ENCODE measurements around the gene FBXW8.

DNA sequence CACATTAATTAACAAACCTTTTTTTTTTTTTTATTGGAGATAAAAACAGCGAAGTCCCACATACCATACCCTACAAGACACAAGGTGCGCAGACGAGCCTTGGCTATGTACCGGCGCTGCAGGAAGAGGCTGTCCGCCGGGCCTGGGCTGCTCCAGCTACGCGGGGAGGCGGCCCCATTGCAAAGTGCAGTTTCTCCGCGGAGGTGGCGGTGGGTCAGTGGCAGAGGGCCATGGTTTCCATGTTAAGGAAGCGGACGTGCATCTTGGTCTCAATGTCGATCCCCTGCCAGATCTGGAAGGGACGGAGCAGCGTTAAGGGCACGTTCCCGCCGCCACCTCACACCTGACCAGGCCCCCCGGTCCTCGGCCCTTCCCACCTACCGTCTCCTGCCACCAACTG, 128.2 kb downstream of the FBXW8 start:
- TF ChIP-seq TAF1 (IDR thresholded peaks at IDR 0.05; ENCODE audit: borderline replicate concordance, insufficient read depth, low read length) (no peak), POLR2AphosphoS5 (IDR thresholded peaks at IDR 0.05; ENCODE audit: low read depth, low read length) (no peak), SIN3A (IDR thresholded peaks at IDR 0.05; ENCODE audit: borderline replicate concordance, insufficient read depth, low read length) (no peak)
- TF ChIP-seq, protein P1, sequence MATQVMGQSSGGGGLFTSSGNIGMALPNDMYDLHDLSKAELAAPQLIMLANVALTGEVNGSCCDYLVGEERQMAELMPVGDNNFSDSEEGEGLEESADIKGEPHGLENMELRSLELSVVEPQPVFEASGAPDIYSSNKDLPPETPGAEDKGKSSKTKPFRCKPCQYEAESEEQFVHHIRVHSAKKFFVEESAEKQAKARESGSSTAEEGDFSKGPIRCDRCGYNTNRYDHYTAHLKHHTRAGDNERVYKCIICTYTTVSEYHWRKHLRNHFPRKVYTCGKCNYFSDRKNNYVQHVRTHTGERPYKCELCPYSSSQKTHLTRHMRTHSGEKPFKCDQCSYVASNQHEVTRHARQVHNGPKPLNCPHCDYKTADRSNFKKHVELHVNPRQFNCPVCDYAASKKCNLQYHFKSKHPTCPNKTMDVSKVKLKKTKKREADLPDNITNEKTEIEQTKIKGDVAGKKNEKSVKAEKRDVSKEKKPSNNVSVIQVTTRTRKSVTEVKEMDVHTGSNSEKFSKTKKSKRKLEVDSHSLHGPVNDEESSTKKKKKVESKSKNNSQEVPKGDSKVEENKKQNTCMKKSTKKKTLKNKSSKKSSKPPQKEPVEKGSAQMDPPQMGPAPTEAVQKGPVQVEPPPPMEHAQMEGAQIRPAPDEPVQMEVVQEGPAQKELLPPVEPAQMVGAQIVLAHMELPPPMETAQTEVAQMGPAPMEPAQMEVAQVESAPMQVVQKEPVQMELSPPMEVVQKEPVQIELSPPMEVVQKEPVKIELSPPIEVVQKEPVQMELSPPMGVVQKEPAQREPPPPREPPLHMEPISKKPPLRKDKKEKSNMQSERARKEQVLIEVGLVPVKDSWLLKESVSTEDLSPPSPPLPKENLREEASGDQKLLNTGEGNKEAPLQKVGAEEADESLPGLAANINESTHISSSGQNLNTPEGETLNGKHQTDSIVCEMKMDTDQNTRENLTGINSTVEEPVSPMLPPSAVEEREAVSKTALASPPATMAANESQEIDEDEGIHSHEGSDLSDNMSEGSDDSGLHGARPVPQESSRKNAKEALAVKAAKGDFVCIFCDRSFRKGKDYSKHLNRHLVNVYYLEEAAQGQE (IDR thresholded peaks at IDR 0.05; ENCODE audit: insufficient read depth in 1 of 2, low read depth in 2 of 2, low read length in 2 of 2), result no peak
